CD4-positive, alpha-beta T cell (primary cell): ENCODE results near the gene LDOC1. TPM values are rescaled to one million over a fixed set of nuclear protein-coding genes. Genes with fewer than 3 reads are reported as not detected.

Experiments
- ATAC-seq: fragments of 200-7000 bp; cut with Tn5 transposase; one replicate; pipeline ENCODE4 v1.10.0; 2022; ENCODE audit warnings: mild to moderate bottlenecking; ENCODE audit not compliant: poor library complexity
- CTCF ChIA-PET: fragments of 350-600 bp; sonication (Branson Sonifier 250); formaldehyde crosslinking; loops from one replicate; lab custom pipeline; 2021; ENCODE audit warnings: antibody characterized with exemption, inconsistent platforms; lab: Charles Lee
- POLR2A ChIA-PET: fragments of 350-600 bp; sonication (Branson Sonifier 250); formaldehyde crosslinking; loops from one replicate; lab custom pipeline; 2021; ENCODE audit warnings: antibody characterized with exemption, inconsistent platforms; lab: Charles Lee
- DNase-seq, 14 experiments: peaks; one replicate each; pipeline ENCODE4 v3.0.0-alpha.2; 2013 to 2020; ENCODE audit warnings: mixed read lengths in 2 of 14
- H3K27ac ChIP-seq, 2 donors: one replicate each; pipeline versions ENCODE4 v1.5.1 to v1.7.0; 2013; ENCODE audit warnings: low read length in 2 of 2, low read depth in 1 of 2, mild to moderate bottlenecking in 1 of 2
- H3K27me3 ChIP-seq, 2 experiments: 1 replicate in 1 of 2; 2 replicates in 1 of 2; pipeline versions ENCODE4 v1.6.1 to v1.7.0; 2013; ENCODE audit warnings: low read length in 2 of 2, control low read depth in 1 of 2, mild to moderate bottlenecking in 1 of 2, moderate library complexity in 1 of 2; ENCODE audit not compliant: insufficient read depth in 2 of 2, control insufficient read depth in 1 of 2
- H3K36me3 ChIP-seq: one replicate; pipeline ENCODE4 v1.6.1; 2013; ENCODE audit warnings: low read length, control low read depth; ENCODE audit not compliant: insufficient read depth
- H3K4me1 ChIP-seq: one replicate; pipeline ENCODE4 v1.6.1; 2013; ENCODE audit warnings: low read length, control low read depth; ENCODE audit not compliant: insufficient read depth
- H3K4me3 ChIP-seq: one replicate; pipeline ENCODE4 v1.5.1; 2013; ENCODE audit warnings: mild to moderate bottlenecking, low read length, moderate library complexity
- H3K9me3 ChIP-seq, 2 experiments: 1 replicate in 1 of 2; 2 replicates in 1 of 2; pipeline versions ENCODE4 v1.6.1 to v1.7.0; 2013; ENCODE audit warnings: low read length in 2 of 2, mild to moderate bottlenecking in 2 of 2, control low read depth in 1 of 2, moderate library complexity in 1 of 2; ENCODE audit not compliant: control insufficient read depth in 1 of 2, insufficient read depth in 1 of 2
- H3K27ac Mint-ChIP-seq: one replicate; pipeline ENCODE4 v1.8.0; 2020; ENCODE audit warnings: mixed read lengths
- H3K27me3 Mint-ChIP-seq: one replicate; pipeline ENCODE4 v1.8.0; 2021; ENCODE audit warnings: mixed read lengths
- H3K36me3 Mint-ChIP-seq: one replicate; pipeline ENCODE4 v1.8.0; 2021; ENCODE audit warnings: low read depth, mixed read lengths
- H3K4me1 Mint-ChIP-seq: one replicate; pipeline ENCODE4 v1.8.0; 2021; ENCODE audit warnings: low read depth, mixed read lengths
- H3K4me3 Mint-ChIP-seq: one replicate; pipeline ENCODE4 v1.8.0; 2020; ENCODE audit warnings: mild to moderate bottlenecking, mixed read lengths
- H3K9me3 Mint-ChIP-seq: one replicate; pipeline ENCODE4 v1.8.0; 2020; ENCODE audit warnings: mixed read lengths
- CTCF ChIP-seq: fragments of 200-600 bp; IDR thresholded peaks from one replicate; pipeline ENCODE4 v1.8.0; 2022; ENCODE audit warnings: antibody characterized with exemption, mild to moderate bottlenecking
- intact Hi-C, 2 experiments: fragments of 100-400 bp; cut with DNase I in 1 of 2; cut with micrococcal nuclease in 1 of 2; formaldehyde crosslinking; loops; one replicate each; pipeline versions ENCODE4 v1.15.1 to v1.9.0; 2023 to 2025; cut with DNase I, micrococcal nuclease
- polyA plus RNA-seq, 2 donors: library from polyadenylated mRNA; unstranded; fragments of 120-200 nt; gene quantifications; one replicate each; pipeline ENCODE4 v1.2.1, GENCODE V29; 2013
- total RNA-seq, 174 experiments: library from RNA in 2 of 174; stranded (reverse) in 2 of 174; gene quantifications; one replicate each; pipeline ENCODE4 v1.2.3 and lab custom pipeline; 2021 to 2026

The LDOC1 gene
- total RNA-seq, result 1 to 10 TPM; 5.9 to 6.2 TPM
- 12.6 TPM for polyA plus RNA-seq (2013, experiment 1 of 2)
- polyA plus RNA-seq (2013, experiment 2 of 2), result 16.8 TPM
- total RNA-seq (lab: John Stamatoyannopoulos, UW), result 0.07 to 6.7 (median 1.5) reads per million in 172 experiments

- H3K27me3 Mint-ChIP-seq, result no peaks in the 10 kb centered on the region
Observed at GRCh38 chrX:141176586-141177451, at the start of gene LDOC1. Gene LDOC1, minus strand, starts transcription at chrX:141177129. Its CDS starts 108 bp downstream, at chrX:141177021.

GRCh38 chrX:141221611-141222010 lies 44.7 kb upstream of the LDOC1 start:
- intact Hi-C loops, result no loop called here
- H3K4me3 Mint-ChIP-seq, result no peak overlapping the region
- no peak for TF ChIP-seq CTCF
- no peaks in the 10 kb centered on the region for H3K9me3 ChIP-seq
- no peaks in the 10 kb centered on the region for H3K4me1 Mint-ChIP-seq
- H3K27me3 Mint-ChIP-seq, result no peaks in the 10 kb centered on the region
- CTCF ChIA-PET, result no interaction called here
- H3K27ac Mint-ChIP-seq, result no peak overlapping the region
- no peaks in the 10 kb centered on the region for H3K4me1 ChIP-seq
- H3K9me3 Mint-ChIP-seq, result no peaks in the 10 kb centered on the region
- no peak overlapping the region for H3K27ac ChIP-seq
- no peak overlapping the region for H3K4me3 ChIP-seq
- POLR2A ChIA-PET, result no interaction called here
- DNase-seq, result no peak
- ATAC-seq, result no peak
- H3K27me3 ChIP-seq, result no peaks in the 10 kb centered on the region
- no peaks in the 10 kb centered on the region for H3K36me3 ChIP-seq
- no peaks in the 10 kb centered on the region for H3K36me3 Mint-ChIP-seq

More at GRCh38 chrX:141176586-141177451, at the start of gene LDOC1:
- TF ChIP-seq CTCF, result no peak
- H3K36me3 ChIP-seq, result no peaks in the 10 kb centered on the region
- peaks cover 5% of the 10 kb centered on the region for H3K4me1 Mint-ChIP-seq
- peak within 1 kb of the TSS; percentile 67 for H3K4me3 ChIP-seq
- ChIA-PET CTCF (no interaction called here), POLR2A (no interaction called here)
- H3K9me3 ChIP-seq, result no peaks in the 10 kb centered on the region
- H3K27ac ChIP-seq, result no peak within 1 kb of the TSS
- H3K27ac Mint-ChIP-seq, result peak within 1 kb of the TSS; percentile 66
- no peaks in the 10 kb centered on the region for H3K9me3 Mint-ChIP-seq
- H3K27me3 ChIP-seq, result no peaks in the 10 kb centered on the region
- ATAC-seq (peak; percentile 87), DNase-seq (peak; percentile 47 to 84 (median 68))
- H3K4me3 Mint-ChIP-seq, result peak within 1 kb of the TSS; percentile 87
- intact Hi-C loops, result no loop called here
- H3K4me1 ChIP-seq, result peaks cover 13% of the 10 kb centered on the region
- no peaks in the 10 kb centered on the region for H3K36me3 Mint-ChIP-seq

DNA sequence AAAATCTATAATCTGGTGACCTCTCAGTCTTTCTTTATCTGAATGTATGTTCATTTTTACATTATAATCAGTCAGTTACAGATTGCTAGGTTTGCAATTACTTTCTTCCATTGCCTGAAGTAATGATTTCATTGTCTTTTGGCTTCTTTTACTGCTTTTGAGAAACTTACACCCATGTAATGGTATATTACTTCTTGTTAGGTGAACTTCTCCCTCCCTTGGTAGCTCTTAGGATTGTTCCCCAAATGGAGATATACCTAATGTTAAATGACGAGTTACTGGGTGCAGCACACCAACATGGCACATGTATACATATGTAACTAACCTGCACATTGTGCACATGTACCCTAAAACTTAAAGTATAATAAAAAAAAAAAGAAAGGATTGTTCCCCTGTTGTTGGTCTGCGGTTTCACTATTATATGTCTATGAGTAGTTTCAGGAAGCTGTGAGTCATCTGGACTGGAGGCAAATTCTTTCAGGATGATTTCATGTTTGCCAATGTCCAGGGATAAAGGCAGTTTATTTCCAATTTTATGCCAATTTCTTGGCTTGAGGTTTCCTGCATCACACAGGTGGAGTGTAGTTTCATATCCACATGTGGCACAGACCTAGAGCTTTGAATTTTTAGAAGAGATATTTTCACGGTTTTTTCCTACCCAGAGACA lies 43.5 kb upstream of the LDOC1 start:
- ChIA-PET CTCF (no interaction called here), POLR2A (no interaction called here)
- H3K36me3 ChIP-seq, result no peaks in the 10 kb centered on the region
- H3K36me3 Mint-ChIP-seq, result no peaks in the 10 kb centered on the region
- no peaks in the 10 kb centered on the region for H3K4me1 ChIP-seq
- no peaks in the 10 kb centered on the region for H3K27me3 ChIP-seq
- no peak for TF ChIP-seq CTCF
- no peaks in the 10 kb centered on the region for H3K9me3 Mint-ChIP-seq
- DNase-seq, result no peak
- intact Hi-C loops, result no loop called here
- no peaks in the 10 kb centered on the region for H3K4me1 Mint-ChIP-seq
- no peak overlapping the region for H3K4me3 Mint-ChIP-seq
- no peaks in the 10 kb centered on the region for H3K9me3 ChIP-seq
- no peaks in the 10 kb centered on the region for H3K27me3 Mint-ChIP-seq
- H3K27ac Mint-ChIP-seq, result no peak overlapping the region
- no peak overlapping the region for H3K4me3 ChIP-seq
- no peak for ATAC-seq
- no peak overlapping the region for H3K27ac ChIP-seq
